NCI-H82 treated with DMSO at 0.1 percent for 48 hours (cell line): ENCODE data around the gene PPP1R12B.
"Not testable (repeated sequence)": the region's sequence is repeated elsewhere in the genome, so short reads cannot be mapped to it uniquely, and the experiment has no call there.

Experiments
- DNase-seq: peaks from one replicate; lab custom pipeline; 2025; ENCODE audit not compliant: unreplicated experiment; lab: John Stamatoyannopoulos, UW

Gene PPP1R12B

GRCh38 chr1:202526056-202526455 lies 177.6 kb downstream of the PPP1R12B start:
- not testable (repeated sequence) for DNase-seq

DNA sequence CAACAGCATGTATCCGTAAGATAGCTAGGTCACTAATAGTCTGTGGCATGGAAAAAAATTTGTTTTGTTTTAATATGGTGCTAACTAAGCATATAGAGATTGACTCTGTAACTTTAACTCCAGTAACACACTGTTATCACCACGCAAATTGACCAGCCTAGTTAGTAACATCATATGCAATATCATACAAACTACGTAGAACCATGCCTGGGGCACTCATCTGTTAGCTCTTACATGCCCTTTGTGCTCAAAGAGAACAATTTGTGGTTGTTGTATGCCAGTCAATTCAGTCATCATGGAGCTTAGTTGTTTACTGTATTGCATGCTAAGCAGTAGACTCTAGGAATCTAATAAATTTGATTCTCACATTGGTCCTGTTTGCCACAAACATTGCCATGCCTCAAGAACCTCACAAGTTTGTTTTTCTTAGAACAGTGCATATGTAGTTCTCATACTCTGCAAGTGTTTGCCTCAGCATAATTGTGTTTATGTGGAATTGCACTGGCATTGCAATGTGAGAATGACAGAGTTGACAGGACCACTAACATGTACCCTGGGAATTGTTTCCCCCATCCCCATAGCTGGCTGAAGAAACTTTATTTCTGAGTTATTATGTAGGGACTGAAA lies 179.7 kb downstream of the PPP1R12B start:
- DNase-seq = not testable (repeated sequence)

DNA sequence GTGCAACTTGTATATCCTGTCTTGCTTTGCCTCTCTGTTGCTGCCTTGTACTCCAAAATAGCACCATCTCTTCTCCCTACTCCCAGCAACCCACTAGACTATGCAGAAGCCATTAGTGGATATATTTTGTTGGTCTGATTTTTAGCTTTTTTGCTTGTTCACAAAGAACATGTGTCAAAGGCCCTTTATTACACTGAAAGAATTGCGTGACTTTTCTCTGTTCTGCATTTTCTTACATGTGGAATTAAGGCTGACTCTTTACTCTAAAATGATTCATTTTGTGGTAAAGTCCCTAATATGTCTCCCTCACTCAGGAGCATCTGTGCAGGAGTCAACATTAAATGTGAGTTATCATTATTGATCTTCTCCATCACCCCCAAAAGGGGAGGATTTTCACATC lies 182.2 kb downstream of the PPP1R12B start:
- DNase-seq = not testable (repeated sequence)

GRCh38 chr1:202531472-202531811 lies 182.9 kb downstream of the PPP1R12B start:
- DNase-seq = no peak

DNA sequence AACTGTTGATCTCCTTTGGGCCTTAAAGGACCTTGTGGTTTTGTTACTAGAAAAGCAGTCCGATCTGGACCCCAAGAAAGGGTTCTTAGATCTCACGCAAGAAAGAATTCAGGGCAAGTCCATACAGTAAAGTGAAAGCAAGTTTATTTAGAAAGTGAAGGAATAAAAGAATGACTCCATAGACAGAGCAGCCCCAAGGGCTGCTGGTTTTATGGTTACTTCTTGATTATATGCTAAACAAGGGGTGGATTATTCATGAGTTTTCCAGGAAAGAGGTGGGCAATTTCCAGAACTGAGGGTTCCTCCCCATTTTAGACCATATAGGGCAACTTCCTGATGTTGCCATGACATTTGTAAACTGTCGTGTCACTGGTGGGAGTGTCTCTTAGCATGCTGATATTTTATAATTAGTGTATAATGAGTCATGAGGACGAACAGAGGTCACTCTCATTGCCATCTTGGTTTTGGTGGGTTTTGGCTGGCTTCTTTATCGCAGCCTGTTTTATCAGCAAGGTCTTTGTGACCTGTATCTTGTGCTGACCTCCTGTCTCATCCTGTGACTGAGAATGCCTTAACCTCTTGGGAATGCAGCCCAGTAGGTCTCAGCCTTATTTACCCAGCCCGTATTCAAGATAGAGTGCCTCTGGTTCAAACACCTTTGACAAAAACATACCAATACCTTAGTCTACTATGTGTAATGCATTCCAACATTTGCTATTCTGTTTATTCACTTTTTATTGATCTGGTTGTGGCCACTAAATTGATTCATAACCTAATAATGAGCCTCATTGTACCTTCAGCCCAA lies 183.5 kb downstream of the PPP1R12B start:
- DNase-seq = not testable (repeated sequence)

GRCh38 chr1:202539166-202539574 lies 190.7 kb downstream of the PPP1R12B start:
- not testable (repeated sequence) for DNase-seq

DNA sequence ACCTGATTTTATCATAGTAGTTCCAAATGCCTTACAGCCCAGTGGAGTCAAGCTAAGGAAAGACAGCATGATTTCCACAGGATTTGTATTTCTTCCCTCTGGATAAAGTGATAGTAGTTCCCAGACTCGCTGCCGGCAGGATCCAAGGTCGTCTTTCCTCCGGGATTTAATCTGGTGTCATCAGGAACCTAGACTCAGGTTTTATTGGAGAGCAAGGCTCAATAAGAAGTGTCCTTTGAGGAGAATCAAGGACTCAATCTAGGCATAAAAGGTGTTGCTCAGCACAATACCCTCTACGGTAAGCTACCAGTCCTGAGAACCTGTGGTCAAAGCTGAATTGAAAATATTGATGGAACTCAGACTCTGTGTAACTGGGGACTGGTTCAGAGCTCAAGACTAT lies 191.1 kb downstream of the PPP1R12B start:
- not testable (repeated sequence) for DNase-seq

GRCh38 chr1:202540014-202540413 lies 191.5 kb downstream of the PPP1R12B start:
- DNase-seq = no peak

- no peak for DNase-seq
Observed at GRCh38 chr1:202540448-202540847, 191.9 kb downstream of the PPP1R12B start.

DNA sequence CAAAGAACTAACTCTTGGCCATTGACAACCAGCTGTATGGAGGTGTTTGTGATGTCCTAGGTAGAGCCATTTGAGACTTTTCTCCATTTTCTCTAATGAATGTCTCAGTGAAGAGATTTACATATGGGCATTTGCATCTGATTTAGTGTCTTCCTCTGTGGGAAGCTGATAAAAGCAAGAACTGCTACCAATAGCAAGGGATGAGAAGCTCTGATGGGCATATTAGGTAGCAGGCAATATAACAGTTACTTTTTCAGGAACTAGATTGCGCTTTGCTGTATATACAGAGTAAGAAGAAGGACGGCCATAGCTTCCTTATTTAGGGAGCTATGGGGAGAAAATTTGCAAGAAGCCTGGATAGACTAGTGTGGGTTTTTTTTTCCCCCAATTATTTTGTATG lies 192.4 kb downstream of the PPP1R12B start:
- DNase-seq = not testable (repeated sequence)

- DNase-seq = not testable (repeated sequence)
Observed at GRCh38 chr1:202542415-202542814, 193.9 kb downstream of the PPP1R12B start.

- DNase-seq = not testable (repeated sequence)
Observed at GRCh38 chr1:202543537-202543936, 195.0 kb downstream of the PPP1R12B start.

GRCh38 chr1:202544766-202545449 lies 196.4 kb downstream of the PPP1R12B start:
- DNase-seq = not testable (repeated sequence)

GRCh38 chr1:202545647-202546303 lies 197.3 kb downstream of the PPP1R12B start:
- DNase-seq = not testable (repeated sequence)

- not testable (repeated sequence) for DNase-seq
Observed at GRCh38 chr1:202546377-202546776, 197.9 kb downstream of the PPP1R12B start.

DNA sequence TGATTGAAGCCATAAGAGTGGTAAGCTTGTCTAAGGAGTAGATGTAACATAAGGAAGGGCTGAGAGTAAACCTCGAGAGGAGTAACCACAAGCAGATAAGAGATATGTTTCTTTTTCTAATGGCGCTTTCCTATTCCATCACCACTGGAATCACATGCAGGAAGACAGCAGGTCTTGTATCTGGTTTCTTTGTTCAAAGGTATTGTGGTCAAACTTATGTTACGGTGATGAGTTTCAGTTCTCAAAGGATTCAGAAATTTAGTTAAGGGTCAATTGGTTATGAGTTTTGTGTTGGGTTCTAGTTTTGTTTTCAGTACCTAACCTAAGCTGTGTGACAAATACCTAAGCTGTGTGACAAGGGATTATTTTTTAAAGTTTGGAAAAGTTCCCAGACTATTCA lies 198.3 kb downstream of the PPP1R12B start:
- not testable (repeated sequence) for DNase-seq

GRCh38 chr1:202547215-202547614 lies 198.7 kb downstream of the PPP1R12B start:
- DNase-seq = no peak

DNA sequence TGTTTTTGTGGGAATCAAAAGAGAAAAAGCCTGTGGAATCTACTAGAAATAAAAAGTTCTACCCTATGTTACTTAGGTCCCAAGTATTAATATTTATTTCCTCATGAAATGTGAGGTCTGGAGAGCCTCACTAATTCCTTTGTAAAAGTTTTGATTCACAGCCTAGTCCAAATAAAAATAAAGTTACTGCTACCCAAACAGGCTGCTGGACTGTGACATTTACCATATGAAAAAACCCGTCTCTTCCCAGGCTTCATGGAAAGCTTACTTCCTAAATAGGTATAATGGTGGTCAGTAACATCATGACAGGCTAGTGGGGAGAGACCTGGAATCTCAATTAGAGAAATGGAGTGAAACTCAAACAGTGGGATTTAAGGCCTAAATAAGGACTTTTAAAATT lies 201.6 kb downstream of the PPP1R12B start:
- DNase-seq = not testable (repeated sequence)

DNA sequence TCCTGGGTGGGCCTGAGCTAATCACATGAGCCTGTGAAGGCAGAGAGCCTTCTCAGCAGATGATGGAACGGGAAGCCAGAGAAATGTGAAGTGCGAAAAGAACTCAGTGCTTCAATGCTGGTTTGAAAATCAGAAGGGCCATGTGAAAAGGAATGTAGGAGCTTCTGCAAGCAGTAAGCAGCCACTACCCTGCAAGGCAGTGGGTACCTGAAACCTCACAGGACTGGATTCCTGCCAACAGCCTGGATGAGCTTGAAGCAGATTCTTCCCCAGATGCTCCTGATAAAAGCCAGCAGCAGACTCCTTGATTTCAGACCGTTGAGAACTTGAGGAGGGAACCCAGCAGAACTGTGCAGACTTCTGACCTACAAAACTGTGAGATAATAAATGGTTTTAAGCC lies 203.2 kb downstream of the PPP1R12B start:
- DNase-seq = no peak

- DNase-seq = not testable (repeated sequence)
Observed at GRCh38 chr1:202552615-202553014, 204.1 kb downstream of the PPP1R12B start.

DNA sequence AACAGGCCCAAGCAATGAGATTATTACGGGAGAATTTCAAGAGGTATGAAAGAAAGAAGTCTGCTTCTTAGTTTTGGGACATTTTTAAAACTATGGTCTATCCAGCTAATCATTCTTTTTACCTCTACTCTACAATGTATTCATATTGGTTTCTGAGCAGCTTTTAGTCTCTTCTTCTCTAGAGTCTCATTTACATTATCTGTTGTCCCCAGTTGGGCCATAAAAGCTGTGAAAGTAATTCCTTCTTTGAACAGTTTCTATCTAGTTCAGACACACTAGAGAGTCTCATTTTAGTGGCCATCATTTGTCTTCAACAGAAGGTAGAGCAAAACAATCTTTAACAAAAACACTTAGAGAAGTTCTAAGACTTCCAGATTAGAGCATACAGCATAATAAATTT lies 204.6 kb downstream of the PPP1R12B start:
- not testable (repeated sequence) for DNase-seq
